Measurements from ENCODE around the gene CTRB2.

Gene CTRB2

GRCh38 chr16:75172578-75172977, 34.4 kb downstream of the CTRB2 start:
- DNase-seq: no peak

- no peak for DNase-seq
These were observed 37.0 kb downstream of the CTRB2 start for GRCh38 chr16:75169899-75170405.

- DNase-seq: no peak
These were observed 46.6 kb downstream of the CTRB2 start for GRCh38 chr16:75160386-75160785.
